C4-2B (cell line): Measurements from ENCODE around the gene NLRP12.

Experiments
- H3K27ac ChIP-seq: fragments of 450-650 bp; 2 replicates; pipeline ENCODE4 v1.5.1; 2017
- CTCF ChIP-seq: fragments of 450-650 bp; conservative IDR thresholded peaks from 2 replicates; pipeline ENCODE4 v1.5.1; 2017; ENCODE audit warnings: mild to moderate bottlenecking
- ZFX ChIP-seq: fragments of 450-650 bp; IDR thresholded peaks from 2 replicates; pipeline ENCODE4 v1.6.1; 2017

Gene NLRP12

GRCh38 chr19:53819861-53820260, 4.3 kb downstream of the NLRP12 start:
- no peak overlapping the region for H3K27ac ChIP-seq
- no peak for TF ChIP-seq CTCF
- TF ChIP-seq ZFX: no peak

- H3K27ac ChIP-seq: no peak overlapping the region
- TF ChIP-seq ZFX: no peak
- TF ChIP-seq CTCF: no peak
These were observed 5.4 kb downstream of the NLRP12 start for GRCh38 chr19:53818756-53819155.

- no peak for TF ChIP-seq ZFX
- no peak overlapping the region for H3K27ac ChIP-seq
These were observed 10.1 kb downstream of the NLRP12 start for GRCh38 chr19:53813996-53814395.

- no peak overlapping the region for H3K27ac ChIP-seq
- TF ChIP-seq CTCF (no peak; the same call in 1 of the 2 replicates), ZFX (no peak)
These were observed 11.8 kb downstream of the NLRP12 start for GRCh38 chr19:53812335-53812734.

- no peak for TF ChIP-seq CTCF
- no peak for TF ChIP-seq ZFX
These were observed 13.2 kb downstream of the NLRP12 start for GRCh38 chr19:53810891-53811290.

GRCh38 chr19:53810187-53810546, 13.9 kb downstream of the NLRP12 start:
- H3K27ac ChIP-seq: no peak overlapping the region
- TF ChIP-seq ZFX (no peak), CTCF (no peak)

More at GRCh38 chr19:53810891-53811290, 13.2 kb downstream of the NLRP12 start:
- H3K27ac ChIP-seq: no peak overlapping the region

GRCh38 chr19:53809518-53810186, 14.5 kb downstream of the NLRP12 start:
- no peak overlapping the region for H3K27ac ChIP-seq
- TF ChIP-seq ZFX (no peak), CTCF (0 out of 2 replicates have a peak, but pooled peaks have one; percentile 4)

GRCh38 chr19:53808710-53809125, 15.4 kb downstream of the NLRP12 start:
- TF ChIP-seq ZFX: no peak
- peak; percentile 29 for TF ChIP-seq CTCF
- no peak overlapping the region for H3K27ac ChIP-seq
